NCI-H2196 (cell line): Measurements from ENCODE around the gene TOGARAM1.

Experiments
- DNase-seq: peaks from one replicate; lab custom pipeline; 2025; ENCODE audit not compliant: unreplicated experiment; lab: John Stamatoyannopoulos, UW

The TOGARAM1 gene, protein sequence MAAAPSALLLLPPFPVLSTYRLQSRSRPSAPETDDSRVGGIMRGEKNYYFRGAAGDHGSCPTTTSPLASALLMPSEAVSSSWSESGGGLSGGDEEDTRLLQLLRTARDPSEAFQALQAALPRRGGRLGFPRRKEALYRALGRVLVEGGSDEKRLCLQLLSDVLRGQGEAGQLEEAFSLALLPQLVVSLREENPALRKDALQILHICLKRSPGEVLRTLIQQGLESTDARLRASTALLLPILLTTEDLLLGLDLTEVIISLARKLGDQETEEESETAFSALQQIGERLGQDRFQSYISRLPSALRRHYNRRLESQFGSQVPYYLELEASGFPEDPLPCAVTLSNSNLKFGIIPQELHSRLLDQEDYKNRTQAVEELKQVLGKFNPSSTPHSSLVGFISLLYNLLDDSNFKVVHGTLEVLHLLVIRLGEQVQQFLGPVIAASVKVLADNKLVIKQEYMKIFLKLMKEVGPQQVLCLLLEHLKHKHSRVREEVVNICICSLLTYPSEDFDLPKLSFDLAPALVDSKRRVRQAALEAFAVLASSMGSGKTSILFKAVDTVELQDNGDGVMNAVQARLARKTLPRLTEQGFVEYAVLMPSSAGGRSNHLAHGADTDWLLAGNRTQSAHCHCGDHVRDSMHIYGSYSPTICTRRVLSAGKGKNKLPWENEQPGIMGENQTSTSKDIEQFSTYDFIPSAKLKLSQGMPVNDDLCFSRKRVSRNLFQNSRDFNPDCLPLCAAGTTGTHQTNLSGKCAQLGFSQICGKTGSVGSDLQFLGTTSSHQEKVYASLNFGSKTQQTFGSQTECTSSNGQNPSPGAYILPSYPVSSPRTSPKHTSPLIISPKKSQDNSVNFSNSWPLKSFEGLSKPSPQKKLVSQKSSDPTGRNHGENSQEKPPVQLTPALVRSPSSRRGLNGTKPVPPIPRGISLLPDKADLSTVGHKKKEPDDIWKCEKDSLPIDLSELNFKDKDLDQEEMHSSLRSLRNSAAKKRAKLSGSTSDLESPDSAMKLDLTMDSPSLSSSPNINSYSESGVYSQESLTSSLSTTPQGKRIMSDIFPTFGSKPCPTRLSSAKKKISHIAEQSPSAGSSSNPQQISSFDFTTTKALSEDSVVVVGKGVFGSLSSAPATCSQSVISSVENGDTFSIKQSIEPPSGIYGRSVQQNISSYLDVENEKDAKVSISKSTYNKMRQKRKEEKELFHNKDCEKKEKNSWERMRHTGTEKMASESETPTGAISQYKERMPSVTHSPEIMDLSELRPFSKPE (N-terminal part only)

DNA sequence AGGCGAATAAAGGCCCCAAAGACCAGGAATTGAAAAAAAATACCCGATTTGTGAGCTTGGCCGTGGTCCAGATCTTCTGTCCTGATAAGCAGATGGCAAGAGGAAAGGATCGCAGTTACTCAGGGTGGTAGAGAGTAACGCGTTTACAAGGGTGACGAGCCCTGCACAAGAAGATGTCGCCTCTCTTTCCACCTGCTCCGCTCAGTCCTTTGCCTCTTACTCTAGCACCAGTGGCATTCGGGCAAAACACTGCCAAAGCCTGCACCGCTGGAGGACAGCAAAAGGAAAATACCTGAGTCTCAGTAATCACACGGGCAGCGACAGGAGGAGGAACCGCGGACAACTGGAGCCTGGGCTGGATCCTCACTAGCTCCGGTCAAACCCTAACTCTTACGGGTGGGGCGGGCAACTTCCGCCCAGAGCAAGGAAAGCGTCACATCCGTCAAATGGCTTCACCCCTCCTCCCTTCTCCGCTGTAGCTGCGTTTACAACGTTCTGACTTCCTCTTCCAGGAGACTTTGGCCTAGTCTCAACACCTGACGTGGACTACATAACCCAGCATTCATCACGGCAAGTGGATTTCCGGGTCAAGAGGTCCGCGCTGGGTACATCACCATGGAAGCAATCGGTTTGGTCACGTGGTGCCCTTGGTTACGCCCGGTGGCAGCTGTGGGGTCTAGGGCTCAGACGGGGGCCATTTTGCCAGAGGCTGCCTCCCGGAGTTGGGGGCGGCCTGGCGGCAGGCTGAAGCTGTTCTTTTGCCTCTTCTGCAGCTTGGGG is at the start of gene TOGARAM1, which contains the start of gene KLHL28:
Gene TOGARAM1 (plus strand): TSS at position 637 of the 780 bp plus-strand sequence. CDS start 232 bp downstream, outside the sequence.
Gene KLHL28 (minus strand): TSS at position 394 of the 780 bp plus-strand sequence. CDS start 16,019 bp downstream, outside the sequence.
- peak; percentile 99 for DNase-seq

DNA sequence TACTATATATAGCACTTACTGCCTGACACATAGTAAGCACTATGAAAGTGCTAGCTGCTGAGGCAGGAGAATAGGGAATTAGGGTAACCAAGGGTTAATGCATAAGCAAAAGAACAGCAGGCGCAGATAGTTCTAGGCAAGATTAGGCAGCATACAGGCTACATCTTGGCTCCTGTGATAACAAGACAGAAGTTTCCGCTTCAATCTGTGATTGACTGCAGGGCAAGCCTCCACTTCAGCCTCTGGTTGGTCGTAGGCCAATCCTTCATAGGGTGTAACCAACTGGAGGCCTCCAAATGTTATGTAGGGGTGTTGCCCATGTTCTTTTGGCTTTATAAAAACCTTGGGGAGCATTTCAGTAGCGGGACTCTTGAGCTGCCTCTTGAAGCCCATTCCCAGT is 47.1 kb upstream of the TOGARAM1 start:
- no peak for DNase-seq

DNA sequence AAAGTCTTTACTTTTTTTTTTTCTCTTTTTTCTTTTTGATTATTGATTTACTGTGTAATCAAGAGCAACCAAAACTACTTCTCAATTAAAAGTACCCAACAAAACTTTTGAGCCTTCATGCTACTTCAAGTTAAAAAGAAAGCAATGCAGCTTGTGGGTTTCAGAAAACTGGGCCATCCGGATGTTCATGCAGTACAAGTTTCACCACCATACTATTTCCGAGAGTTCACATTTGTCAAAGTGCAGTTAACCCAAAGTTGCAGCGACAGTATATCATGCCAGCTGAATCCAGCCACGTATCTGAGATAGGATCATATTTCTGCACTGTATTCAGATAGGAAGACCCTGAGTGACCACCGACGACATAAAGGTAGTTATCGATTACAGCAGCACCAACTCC is 33.2 kb upstream of the TOGARAM1 start:
- DNase-seq = no peak

DNA sequence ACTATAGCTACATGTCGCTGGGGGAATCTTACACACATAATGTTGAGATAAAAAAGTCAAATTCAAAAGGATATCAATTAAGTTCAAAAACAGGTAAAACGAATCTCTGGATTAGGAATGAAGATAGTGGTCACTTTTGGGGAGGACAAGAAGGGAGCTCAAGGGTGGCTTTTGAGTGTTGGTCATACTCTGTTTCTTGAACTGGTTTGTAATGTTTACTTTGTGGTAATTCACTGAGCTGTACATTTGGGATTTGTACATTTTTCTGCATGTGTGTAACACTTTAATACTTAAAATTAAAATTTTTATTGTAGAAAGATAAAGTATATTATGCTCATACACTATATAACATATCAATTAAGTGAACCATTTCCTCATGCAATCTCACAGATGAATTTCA is 26.8 kb upstream of the TOGARAM1 start:
- no peak for DNase-seq

DNA sequence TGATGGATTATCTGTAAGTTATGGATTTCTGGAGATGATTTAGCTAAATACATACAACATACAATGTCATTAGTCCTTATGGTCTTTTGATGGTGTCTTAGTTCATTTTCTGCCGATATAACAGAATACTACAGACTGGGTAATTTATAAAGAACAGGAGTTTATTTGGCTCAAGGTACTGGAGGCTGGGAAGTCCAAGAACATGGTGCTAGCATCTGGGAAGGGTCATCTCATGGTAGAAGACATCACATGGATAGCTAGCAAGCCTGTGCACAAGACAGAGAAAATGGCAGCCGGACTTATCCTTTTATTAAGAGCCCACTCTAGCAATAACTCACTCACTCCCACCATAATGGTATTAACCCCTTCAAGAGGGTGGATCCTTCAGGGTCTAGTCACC is 24.4 kb upstream of the TOGARAM1 start:
- no peak for DNase-seq

DNA sequence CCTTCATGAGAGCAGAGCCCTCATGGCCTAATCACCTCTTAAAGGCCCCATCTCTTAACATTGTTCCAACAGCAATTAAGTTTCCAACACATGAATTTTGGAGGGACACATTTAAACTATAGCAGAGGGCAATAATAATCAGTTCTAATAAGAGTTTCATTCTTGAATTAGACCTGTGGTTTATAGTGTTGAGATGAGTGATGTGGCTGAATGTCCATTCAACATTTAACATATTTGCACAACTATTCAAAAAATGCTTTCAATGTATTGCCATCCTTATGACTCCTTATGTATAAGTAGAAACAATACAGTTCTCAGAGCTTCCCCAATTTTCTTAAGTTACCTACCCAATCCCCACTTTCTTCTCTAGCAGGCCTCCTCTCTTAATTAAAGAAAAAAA is 21.8 kb upstream of the TOGARAM1 start:
- no peak for DNase-seq

DNA sequence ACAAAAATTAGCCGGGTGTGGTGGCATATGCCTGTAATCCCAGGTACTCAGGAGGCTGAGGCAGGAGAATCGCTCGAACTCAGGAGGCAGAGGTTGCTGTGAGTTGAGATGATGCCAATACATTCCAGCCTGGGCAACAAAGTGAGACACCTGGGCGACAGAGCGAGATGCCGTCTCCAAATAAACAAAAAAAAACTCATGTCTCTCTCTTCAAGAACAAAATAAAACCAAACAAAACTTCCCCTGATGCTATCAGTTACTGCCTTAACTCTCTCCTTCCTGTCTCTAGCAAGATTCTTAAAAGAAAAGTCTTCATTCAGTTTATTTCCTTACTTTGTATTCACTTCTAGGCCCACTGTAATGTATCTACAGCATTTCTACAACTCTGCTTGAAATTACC is 21.0 kb upstream of the TOGARAM1 start:
- no peak for DNase-seq

DNA sequence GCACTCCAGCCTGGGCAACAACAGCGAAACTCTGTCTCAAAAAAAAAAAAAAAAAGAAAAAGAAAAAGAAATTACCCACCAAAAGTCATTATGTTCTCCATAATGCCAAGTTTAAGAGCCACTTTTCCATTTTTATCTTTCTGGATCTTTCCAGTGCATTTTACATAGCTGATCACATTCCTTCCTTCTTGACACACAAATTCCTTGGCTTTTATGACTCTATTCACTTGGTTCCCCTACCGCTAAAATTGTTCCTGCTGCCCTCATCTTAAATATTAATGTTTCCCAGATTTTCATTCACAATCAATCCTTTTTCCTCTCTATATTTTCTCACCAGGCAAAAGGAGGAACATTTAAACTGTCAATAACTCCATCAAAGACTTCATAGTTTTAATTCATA is 20.4 kb upstream of the TOGARAM1 start:
- DNase-seq = no peak

DNA sequence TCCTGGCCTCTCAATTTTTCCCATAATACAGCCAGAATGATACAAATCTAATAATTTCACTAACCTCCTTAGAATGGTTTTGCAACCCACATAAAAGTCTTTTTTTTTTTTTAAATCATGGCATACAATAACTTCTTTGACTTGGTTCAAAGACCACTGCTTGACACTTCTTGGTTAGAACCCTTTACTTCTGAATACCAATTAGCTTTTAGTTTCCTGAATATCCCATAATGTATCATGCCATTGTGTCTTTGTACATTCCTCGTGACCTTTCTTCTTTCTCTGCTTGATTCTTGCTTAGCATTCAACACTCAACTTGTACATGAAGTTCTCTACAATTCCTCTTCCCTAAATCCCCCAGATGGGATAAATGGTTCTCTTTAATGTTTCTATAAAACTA is 19.6 kb upstream of the TOGARAM1 start:
- no peak for DNase-seq

DNA sequence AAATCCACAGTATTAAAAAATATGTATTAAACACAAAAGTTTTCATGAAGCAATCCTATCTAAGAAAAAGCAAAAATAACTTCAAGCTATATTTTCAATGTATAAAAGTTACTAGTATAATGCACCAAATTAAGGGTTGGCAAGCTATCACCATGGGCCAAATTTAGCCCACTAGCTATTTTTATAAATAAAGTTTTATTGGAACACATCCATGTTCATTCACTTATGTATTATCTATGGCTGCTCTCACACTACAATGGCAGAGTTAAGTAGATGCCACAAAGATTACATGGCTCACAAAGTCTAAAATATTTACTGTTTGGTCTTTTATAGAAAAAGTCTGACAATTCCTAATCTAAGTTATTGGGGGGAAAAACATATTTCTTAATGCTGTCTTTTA is 17.9 kb upstream of the TOGARAM1 start:
- no peak for DNase-seq

DNA sequence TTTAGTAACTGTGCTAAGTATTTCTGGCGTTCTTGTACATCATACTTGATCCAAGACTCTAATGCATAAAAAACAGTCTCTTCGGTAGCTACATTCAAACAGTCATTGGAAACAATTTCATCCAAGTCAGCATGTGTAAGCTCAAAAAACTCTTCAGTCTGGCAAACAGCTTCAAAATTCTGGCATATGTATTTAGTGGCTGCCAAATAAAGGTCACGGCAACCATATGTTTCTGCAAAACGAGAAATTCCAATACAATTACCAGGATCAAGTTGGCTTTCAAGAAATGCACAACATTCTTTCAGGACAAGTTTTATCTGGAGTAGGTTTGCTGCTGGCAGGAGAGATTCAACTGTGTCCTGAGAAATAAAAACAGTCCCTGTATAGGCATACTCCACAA is 16.7 kb upstream of the TOGARAM1 start:
- DNase-seq = no peak

DNA sequence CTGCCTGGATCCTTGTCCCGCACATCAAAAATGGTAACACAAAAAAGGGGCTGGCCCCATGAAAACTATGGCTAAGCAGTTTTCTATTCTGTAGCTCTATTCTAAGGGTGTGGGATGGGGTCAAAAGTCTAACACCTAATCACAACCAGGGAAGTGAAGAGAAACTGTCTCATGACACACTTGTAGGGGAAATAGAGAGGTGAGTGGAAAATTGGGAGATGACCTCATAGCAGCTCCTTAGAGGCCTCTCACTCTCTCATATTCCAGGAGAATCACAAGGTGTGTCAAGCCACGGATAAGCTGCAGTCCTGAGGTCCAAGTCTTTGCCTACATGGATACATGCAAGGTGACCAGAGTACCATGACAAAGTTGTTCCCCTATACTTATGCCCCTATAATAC is 10.9 kb upstream of the TOGARAM1 start:
- DNase-seq = no peak

DNA sequence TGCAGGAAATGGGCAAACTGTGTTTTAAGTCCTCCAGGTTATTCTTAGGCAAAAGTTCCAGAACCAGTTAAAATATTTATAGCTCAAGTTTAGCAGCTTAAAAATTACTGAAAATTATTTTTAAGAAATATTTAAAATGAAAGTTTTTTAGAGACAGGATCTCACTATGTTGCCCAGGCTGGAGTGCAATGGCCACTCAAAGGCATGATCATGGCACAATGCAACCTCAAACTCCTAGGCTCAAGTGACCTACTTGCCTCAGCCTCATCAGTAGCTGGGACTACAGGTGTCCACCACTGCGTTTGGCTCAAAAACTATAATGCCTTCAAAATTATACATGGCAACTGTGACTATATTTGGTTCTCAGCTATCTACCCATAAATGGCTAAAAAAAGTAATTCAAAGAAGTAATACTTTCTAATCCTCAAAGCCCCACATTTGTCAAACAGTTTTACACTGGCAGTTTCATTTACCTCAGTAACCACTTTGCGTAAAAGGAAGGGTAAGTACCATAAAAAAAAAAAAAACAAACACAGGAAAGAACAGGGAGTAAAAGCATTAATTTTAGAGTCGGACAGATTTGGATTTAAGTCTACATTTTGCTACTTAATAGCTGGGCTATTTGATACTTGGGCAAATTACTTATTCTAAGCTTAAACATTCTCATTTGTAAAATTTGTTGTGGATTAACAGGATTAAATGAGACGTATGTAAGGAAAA is 9.4 kb upstream of the TOGARAM1 start:
- no peak for DNase-seq

DNA sequence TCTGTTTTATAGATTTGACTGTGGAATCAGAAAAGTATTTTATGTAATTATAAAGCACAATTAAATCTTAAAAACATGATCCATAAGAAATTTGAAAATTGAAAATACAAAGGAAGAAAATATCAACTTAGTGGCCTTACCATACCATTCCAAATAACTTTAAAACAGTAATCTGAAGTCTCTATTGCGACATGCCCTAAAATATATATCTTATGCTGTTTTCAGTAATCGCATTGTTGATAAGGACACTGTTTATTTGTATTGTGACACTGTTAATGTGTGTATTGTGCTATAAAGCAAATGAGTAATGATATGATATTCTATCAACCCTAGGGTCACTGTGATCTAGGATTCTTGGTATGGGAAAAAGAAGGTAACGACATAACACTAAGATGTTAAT is 7.2 kb upstream of the TOGARAM1 start:
- DNase-seq = no peak

DNA sequence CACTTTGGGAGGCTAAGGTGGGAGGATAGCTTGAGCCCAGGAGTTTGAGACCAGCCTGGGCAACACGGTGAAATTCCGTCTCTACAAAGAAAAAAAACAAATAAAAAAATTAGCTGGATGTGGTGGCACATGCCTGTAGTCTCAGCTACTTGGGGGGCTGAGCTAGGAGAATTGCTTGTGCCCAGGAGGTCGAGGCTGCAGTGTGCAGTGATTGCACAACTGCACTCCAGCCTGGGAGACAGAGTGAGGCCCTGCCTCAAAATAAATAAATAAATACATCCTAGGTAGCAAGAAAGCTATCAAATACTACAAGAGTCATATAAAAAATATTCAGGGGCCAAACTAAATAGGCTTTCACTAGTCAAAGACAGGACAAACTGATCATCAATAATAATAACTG is 6.5 kb upstream of the TOGARAM1 start:
- DNase-seq = no peak

DNA sequence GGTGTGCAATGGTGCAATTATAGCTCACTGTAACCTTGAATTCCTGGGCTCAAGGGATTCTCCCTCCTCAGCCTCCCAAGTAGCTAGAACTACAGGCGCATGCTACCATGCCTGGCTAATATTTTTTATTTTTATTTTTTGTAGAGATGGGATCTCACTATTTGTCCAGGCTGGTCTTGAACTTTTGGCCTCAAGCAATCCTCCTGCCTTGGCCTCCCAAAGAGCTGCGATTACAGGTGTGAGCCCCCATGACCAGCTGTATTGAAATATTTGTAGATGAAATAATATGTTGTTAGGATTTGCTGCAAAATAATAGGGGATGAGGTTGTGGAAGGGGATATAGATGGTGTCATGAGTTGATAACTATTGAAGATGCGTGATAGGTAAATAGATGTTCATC is 5.1 kb upstream of the TOGARAM1 start:
- DNase-seq = no peak

DNA sequence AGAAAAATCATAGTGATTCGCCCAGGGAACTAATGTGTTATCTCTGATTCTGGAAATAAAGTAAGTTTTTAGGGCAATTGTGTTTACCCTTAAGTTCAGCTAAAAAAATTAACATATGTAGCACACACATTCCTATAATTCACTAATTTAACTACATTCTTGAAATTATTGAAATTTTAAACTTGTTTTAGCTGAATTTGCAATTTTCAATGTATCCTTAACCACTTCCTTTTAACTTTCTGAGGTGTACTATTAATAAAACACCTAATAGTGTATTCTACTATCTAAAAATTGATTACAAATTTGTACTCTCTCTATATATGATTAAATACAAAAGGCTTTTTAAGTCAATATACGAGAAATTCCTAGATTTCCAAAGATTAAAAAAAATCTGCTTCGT is 2.5 kb upstream of the TOGARAM1 start:
- DNase-seq = no peak

DNA sequence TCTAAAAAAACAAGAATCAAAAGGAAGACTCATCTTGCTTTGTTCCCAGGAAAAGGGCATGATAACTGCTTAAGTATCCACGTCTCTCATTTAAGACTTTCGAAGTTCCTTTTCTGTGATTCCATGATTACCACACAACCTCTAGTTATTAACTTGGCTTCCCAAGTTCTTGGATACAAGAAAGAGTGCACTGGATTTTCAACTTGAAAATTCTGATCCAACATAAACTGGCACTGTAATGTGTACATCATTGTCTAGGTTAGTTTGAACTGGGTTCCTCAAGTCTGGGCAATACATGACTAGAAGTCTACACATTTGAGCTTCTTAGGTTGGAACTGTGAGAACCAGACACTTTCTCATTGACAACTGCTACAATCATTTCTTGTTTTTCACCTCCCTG is 1.8 kb upstream of the TOGARAM1 start:
- DNase-seq = no peak

DNA sequence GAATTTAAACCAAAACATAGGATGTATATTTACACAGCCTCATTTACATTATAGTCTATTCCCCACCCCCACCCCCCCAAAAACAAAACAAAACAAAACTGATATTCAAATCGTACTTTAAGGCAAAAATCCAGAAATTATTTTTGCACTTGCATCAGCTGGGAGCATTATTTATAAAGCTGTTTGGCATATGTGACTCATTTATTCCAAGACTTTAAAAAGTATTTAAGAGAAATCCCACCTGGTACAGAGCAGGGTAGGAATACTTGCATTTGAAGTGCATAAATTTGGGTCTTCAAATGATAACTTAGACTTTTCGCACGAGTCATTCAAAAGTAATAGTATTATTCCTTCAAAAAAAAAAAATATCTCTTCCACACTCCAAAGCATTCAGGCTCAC is 1.3 kb upstream of the TOGARAM1 start:
- no peak for DNase-seq

DNA sequence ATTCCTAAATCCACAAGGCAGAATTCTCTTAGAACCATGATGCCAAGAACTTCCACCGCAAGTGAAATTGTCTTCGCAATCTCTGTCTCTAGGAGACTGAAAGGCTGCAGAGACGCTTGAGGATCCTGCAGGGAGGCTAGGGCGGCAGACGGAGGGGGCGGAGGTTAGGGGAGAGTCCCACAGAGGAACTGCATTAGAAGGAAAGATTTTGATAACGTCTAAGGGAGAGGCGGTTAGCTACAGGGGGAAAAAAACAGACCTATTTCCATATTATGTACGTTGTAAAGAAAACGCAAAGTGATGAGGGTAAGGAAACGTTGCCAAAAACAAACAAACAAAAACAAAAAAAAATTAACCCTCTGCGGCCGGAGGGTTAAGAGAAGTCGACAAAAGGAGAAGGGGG is 838 bp upstream of the TOGARAM1 start:
- peak; percentile 19 for DNase-seq
